ENCODE measurements around the gene TBXAS1.

TBXAS1 gene

DNA sequence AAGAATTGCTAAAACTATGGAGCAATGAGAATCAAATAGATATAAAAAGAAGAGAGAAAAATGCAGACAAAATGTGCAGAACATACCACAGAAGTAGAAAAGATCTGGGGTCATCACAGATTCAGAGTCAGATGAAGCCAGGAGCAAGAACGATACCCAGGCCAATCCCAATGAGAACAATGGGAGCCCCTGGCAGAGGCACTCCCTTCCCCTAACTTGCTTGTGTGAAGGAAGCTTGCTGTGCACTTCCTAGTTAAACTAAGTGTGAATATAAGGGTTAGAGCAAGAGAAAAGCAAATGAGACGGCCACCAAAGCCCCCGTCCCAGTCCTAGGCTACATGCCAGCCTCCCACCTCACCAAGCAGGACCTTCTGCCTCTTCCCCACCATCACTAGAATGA lies 221.0 kb downstream of the TBXAS1 start:
- DNase-seq (ENCODE audit: low read depth) = no peak

DNA sequence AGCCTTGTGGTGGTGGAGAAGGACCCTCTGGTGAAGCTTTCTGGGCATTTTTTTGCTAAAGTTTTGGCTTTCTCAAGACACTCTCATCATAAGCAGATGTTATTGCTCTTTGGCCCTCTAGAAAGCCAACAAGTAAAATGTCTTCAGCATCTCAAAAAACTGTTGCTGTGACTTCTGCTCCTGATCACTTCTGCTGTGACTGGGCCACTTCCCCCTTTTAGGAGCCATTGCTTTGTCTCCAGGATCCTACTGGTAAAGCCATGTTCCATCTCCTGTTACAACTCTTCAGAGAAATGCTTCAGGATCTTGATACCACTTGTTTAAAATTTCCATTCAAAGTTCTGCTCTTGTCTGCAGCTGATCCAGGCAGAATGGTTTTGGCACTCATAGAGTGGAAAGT lies 222.8 kb downstream of the TBXAS1 start:
- DNase-seq (ENCODE audit: low read depth) = no peak

DNA sequence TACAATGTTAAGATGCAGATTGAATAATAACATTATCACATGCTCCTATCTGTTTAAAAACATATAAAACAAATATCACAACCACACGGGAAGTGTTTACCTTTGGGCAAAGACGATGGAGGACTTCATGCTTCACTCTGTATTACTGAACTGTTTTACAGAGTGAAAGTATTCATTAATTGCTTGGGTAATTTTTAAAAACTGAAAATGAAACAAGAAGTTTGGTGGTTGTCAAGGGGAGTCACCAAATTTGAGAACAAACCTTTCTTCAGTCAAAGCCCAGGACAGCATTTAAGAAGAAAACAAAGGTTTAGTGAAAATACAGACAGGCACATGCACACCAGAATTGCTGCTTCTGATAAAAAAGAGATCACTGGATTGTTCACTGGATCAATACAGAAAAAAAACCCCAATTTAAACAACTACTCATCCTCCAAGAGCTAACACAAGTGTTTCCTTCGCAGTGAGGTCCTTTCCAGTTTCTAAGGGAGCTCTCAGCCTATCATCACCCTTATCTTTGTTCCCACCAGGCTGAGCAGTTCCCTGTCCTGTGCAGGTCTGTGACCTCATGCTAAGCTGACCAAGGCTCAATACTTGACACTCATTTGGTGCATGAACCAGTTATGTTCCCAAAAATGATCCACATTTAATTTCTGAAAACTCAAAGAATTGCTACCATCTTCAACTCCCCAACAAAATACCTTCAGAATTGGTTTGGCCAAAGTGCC lies 224.9 kb downstream of the TBXAS1 start:
- no peak for DNase-seq (ENCODE audit: low read depth)

DNA sequence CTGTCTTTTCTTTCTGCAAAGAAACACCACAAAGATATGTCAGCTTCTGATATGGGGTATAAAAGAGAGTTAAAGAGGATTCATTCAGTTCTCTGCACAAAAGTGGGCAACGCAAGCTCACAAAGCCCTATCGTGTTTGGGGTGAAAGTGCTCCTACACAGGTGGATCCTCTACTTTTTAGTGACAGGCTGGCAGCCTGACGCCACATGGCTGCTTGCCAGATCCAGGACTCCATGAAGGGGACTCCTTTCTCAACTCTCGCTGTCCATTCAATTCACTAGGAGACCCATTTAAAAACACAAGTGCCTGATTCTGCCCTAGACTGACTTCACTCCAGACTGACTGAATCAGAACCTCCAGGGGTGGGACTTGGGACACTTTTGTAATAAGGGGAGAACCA lies 225.7 kb downstream of the TBXAS1 start:
- DNase-seq (ENCODE audit: low read depth) = no peak

DNA sequence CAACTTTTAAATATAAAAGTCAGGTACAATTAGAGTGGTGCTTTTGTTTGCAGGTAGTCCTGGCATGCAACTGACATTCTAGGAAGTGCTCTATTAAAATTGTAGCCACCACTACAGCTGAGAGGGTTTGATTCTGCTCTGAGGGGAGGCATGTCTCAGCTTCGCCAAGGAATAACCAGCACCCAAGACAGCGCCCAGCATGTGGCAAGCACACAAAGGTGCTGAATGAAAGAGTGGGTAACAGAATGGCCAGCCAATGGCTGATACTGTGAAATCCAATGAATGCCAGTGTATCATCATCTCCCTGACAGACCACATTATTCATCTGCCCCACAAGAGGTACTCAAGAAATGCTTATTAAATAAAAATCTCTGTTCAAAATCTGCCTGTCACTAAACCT lies 226.8 kb downstream of the TBXAS1 start:
- DNase-seq (ENCODE audit: low read depth) = no peak

DNA sequence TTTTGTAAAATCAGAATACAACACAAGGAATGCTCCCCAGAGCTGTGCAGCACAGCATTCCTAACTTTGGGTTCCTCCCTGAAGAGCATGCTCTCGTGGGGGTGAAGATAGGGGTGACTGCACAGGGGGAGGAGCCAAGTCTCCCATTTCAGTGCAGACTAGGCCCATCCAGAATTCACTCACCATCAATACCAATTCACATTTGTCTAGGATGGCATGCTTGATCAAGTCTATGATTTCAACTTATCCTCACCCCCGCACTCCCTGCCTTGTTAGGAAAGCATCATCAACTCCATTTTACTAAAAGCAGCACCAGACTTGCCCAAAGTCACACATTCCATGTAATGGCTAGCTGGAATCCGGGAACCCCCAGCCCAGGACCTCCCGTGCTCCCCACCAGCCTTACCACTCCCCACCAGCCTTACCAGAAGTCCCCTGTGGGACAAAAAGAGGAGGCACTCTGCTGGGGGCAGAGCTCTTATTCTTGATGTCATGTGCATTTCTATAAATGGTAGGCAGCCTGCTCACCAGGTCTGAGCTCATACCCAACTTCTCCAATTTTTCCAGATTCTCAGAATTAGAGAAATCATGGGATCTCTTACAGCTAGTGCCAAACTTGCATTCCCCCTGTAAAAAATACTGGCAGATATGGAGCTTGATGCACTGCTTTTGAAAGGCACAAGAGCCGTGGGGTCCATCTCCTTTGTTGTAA lies 227.5 kb downstream of the TBXAS1 start:
- no peak for DNase-seq (ENCODE audit: low read depth)

DNA sequence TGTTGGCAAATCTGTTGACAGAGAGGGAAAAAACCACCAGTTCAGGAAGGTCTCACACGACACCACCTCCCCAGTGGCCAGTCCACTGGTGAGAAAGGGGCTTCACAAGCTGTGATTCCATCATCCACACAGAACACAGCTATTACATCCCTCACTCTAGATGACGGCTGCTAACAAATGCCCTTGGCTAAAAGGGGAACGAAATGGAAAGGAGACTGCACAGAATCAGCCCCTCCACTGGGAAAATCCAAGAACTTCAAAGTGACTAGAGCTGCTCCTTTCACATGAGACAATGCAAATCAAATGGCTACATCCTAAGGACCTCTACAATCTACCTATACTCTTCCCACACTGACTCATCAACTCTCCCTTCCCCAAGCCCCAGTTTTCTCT lies 228.1 kb downstream of the TBXAS1 start:
- DNase-seq (ENCODE audit: low read depth) = no peak

DNA sequence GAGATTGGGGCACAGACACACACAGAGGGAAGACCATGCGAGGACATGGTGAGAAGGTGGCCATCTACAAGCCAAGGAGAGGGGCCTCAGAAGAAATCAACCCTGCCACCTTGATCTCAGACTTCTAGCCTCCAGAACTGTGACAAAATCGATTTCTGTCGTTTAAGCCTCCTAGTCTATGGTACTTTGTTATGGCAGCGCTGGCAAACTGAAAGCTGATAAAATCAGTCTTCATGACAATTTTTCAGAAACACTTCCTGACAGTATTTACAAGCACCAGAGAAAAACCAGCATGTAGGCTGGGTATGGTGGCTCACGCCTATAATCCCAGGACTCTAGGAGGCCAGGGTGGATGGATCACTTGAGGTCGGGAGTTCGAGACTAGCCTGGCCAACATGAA lies 229.5 kb downstream of the TBXAS1 start:
- no peak for DNase-seq (ENCODE audit: low read depth)

DNA sequence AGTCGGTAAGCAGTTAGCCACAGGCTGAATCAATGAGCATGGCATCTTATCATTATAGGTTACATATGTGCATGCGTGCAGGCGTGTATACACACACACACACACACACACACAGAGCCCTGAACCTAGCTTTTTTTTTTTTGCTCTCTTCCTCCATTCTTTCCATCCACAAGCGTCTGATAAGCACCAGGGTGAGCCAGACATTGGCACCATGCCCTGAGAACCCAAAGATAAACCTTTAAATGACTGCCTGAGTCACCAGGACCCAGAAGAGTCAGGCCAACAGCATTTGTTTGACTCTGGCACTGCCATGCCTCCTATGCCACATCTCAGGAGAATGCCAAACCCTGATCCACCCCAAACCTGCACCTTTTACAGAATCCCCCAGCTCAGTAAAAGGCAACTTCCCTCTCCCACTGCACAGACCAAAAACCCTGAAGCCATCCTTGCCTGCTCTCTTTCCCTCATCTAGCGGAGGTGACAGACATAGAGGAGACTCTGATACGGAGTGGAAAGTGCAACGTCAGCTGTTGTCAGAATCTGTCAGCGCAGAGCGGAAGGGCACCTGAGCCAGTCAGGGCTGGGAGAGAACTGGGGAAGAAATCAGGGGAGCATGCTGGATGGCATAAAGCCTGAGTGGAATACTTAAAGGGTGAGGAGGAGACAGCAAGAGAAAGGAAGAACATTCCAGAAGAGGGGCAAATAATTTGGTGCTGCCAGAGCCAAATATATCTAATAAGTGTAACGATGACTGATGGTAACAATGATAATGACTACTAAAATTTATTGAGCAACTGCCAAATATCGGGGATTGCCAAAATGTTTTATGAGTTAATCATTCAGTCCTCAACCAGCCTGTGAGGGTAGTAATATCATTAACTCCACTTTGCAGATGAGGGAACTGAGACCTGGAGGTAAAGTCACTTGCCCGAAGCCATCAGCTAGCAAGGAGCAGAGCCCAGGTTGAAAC lies 230.5 kb downstream of the TBXAS1 start:
- no peak for DNase-seq (ENCODE audit: low read depth)

DNA sequence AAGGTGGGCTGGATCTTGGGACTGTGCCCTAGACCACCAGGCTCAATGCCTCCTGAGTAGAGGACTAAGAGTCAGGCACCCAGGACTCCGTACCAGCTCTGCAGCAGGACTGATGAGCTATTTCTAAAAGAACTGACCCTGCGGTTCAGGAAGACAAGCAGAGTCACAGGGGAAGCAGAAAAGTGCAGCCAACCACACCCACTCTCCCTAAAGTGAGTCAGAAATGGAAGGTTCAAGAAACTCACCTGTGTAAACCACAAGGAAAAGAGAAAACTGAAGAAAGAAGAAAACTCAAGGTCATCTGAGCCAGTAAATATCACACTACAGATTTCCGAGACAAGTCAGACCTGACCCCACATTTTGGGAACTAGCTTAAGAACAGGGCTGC lies 231.2 kb downstream of the TBXAS1 start:
- no peak for DNase-seq (ENCODE audit: low read depth)

DNA sequence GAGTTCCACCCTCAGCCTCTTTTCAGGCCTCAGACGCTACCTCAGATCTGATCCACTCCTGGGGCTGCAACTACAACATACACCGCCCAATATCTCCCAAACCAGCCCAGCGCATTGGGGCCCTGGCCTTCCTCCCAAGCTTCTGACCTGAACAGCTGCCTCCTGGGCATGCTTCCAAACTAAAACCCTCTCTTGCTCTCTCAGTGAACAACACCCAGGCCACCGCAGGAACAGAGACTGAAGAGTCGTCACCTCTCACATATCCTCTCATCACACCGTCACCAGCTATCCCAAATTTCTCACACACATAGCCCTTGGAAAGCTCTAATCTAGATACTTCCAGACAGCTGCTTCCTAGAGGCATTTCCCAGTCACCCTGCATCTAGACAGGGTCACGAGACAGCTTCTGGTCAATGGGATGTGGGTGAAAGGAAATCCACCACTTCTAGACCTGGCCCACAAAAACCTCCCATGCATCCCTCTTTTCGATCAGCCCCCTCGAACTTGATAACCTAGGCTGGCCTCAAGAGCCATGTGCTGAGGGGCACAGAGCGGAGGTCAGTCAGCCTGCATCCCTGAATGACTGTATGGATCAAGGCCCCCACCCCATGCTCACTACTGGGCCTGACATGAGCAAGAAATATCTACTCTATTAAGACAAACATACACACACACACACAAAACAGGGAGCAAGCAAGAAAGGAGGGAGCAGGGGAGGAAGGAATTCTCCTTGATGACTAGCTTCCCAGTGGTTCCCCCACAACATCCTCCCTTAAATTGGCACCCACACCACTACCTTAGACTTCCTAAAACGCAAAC lies 231.9 kb downstream of the TBXAS1 start:
- DNase-seq (ENCODE audit: low read depth) = no peak

DNA sequence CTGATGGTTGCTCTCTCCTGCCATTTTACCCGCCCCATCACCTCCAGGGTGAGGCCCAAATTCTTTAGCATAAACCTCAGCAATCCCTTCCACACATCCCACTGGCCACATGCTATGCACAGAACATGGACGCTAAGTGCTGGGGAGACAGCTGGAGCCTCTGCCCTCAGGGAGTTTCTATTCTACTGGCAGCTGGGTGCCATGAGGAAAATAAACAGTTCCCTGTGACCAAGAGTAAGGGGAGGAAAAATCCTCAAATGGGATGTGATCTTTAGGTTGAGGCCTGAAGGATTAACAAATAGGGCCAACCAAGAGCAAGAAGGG lies 232.5 kb downstream of the TBXAS1 start:
- no peak for DNase-seq (ENCODE audit: low read depth)

DNA sequence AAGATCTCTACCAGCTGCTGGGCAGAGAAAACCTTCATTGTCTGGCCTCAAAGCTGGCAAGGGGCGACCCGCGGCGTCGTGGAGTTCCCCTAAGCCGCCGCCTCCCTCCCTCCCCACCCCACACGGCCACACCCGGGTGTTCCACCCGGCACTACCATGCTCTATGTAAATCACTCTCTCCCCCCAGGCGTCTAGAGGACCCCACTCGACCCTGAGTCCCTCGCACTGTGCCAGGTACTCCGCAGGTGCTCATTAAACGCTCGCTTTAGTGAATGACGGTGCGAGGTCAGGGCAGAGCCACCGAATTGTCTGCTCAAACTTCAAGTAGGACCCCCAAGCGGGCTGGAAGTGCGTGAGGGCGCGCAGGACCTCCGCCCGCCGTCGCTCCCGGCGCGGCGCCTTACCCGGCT lies 233.1 kb downstream of the TBXAS1 start:
- DNase-seq (ENCODE audit: low read depth) = peak; percentile 7

DNA sequence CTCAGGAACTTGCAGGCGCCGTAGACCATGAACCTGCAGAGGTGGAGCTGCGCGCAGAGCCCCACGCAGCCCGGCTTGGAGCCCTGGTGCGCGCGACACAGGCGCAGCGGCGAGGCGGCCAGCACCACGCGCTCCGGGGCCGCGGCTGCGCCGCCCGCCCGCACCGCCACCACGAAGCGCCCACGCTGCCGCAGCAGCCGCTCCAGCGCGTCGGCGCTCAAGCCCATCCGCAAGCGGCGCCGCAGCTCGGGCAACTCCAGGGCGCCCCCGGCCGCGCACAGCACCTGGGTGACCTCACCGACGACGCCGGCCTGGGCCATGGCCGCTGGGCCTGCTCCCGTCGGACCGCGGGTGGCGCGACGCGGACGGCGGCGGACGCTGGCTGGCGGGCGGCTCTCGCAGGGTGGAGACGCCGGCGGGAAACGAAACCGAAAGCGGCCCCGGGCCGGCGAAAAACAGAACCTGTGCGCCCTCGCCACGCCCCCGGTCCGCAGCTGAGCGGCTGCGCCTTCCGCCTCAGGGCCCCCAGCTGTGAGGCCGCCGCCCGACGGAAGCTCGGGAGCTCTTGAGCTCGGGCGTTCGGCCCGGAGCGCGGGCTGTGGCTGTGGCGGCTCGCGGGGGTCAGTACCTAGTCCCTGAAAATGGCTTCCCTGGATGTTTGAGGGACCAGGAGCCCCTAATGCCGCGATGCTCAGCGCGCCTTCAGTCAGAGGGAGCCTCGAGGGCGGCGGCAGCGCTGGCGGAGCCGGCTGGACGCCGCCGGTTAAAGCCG lies 233.7 kb downstream of the TBXAS1 start, which contains the start of gene PARP12:
PARP12 (minus strand) TSS at position 424 of the 772 bp plus-strand sequence; CDS start at position 320, 104 bp downstream.
- peak; percentile 67 for DNase-seq (ENCODE audit: low read depth)

DNA sequence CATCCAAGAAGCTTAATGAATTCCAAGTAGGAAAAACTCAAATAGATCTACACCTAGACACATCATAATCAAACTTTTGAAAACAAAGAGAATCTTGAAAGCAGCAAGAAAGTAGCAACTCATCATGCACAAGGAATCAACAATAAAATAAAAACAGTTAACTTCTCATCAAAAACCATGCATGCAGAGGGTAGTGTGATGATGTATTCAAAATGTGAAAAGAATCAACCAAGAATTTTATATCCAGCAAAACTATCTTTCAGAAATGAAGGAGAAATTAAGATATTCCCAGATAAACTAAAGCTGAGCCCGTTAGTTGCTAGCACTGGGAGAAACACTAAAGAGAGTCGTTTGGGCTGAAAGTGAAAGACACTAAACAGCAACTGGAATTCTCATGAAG lies 238.0 kb downstream of the TBXAS1 start:
- DNase-seq (ENCODE audit: low read depth) = no peak

DNA sequence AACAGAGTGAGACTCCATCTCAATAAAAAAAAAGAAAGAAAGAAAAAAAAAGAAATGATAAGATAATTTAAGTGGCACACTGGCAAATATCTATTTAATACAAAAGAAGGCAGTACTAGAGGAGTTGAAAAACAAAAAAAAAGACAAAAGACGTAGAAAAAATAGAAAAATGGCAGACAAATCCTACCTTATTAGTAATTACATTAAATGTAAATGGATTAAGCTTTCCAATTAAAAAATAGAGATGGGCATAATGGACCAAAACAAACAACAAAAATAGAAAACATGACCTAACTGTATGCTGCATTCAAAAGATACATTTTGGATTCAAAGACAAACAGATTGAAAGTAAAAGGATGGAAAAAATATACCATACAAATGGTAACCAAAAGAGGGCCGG lies 239.0 kb downstream of the TBXAS1 start:
- DNase-seq (ENCODE audit: low read depth) = no peak

DNA sequence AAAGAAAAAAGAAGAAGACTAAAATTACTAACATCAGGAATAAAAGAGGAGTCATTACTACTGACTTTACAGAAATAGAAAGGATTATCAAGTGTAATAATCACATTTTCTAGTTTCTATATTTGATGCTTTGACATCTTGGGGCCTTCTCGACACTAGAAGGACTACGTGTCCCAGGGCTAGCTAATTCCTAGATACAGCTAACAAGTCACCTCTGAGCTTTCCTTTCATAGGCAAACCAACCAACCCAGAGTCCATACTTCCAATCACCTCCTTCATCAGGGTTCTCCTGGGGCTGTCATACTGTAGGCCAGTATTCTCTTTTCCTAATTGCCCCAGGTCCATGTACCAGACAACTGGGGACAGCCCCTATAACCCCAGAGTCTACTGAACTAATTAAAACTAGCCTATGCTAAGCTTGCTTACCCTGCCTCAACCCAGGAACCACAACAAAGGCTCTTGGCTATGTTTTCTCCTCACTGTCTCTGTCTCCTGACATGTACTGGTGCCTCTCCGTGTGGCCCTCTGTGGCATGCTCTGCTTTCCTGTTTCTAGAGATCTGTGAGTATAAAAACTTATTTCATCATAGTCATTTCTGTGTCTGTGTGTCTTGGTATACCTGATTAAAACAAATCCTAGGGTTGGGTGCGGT lies 240.4 kb downstream of the TBXAS1 start:
- DNase-seq (ENCODE audit: low read depth) = no peak

All from stimulated activated CD8-positive, alpha-beta memory T cell treated with anti-CD3 and anti-CD28 coated beads, Interleukin-7, amount 100 ng/mL, for 24 hours (primary cell).